ENCODE data around the gene TTC21A.
A peak's percentile ranks its signal among the peaks of the same experiment; 100 is the strongest.

Gene TTC21A

DNA sequence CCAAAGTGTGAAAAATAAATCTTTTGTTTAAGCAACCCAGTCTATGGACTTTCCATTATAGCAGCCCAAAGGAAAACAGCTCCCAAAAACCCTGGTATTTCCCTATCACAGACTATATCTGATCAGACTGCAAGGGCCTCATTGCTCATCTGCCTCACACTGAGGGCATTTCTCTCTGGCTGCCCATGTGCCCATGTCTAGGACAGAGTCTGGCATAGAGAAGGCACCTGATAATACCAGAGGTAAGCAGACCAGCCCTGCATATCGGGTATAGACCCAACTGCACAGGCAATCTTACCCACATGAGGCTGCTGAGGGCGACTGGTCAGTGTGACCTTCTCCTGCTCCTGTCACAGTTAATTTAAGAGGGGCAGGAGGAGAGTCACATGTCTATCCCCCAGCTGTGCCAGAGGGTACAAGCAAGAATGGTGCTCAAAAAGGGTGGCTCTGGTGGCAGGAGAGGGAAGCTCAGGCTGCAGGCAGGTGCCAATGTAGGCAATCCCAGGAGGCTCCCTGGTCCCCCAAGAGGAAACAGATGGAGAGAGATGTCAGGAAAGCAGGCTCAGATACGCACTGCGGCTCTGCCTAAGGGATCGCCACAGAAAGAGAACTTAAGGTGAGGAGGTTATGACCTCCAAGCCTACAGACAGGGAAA is 42.8 kb downstream of the TTC21A start:
- DNase-seq (ENCODE audit: low spot score in 2 of 2) = no peak
- Histone ChIP-seq H3K9me3 (no peaks in the 10 kb centered on the region), H3K4me1 (peaks cover 17% of the 10 kb centered on the region), H3K36me3 (replicated peaks) (0 out of 2 replicates have a peak, but pooled peaks cover 8% of the 10 kb centered on the region), H3K4me3 (no peak overlapping the region), H3K27me3 (ENCODE audit: low read depth) (no peaks in the 10 kb centered on the region)
- in situ Hi-C loops (cut with MboI; ENCODE audit: low sequenced_read_pairs) = no loop called here

DNA sequence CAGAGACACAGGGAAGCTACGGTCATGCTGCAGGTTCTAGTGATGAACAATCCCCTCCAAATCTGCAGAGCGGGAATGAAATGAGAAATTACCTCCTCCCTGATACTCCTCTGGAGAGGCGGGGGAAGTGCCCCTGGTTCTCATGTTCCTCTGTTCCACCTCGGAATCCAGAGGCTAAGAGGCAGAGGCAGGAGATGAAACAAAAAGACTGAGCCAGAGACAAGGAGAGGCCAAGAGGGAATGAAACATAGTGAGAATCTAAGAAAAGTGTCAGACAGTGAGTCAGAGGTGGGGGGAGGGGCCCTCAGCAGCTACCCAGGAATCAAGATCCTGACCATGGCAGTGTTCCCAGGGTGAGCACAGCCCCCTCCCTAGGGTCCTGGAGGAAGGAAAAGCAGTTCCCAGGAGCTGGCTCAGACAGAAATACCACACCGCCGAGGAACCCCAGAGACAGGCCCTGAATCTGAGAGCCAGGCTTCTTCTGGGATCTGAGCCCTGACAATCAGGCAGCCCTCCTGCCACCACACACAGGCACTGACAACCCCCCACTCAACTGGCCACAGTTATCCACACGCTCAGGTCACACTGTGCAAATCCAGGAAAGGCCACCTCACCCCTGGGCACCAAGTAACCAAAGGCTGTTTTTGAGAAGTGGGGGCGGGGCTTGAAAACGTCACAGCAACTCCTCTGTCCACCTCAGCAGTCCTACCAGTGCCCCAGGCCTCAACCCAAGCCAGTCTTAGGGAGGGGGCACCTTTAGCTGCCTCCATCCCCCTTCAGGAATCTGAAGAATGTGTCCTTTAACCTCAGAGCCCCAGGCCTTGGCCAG is 43.5 kb downstream of the TTC21A start:
- DNase-seq (ENCODE audit: low spot score in 2 of 2) = peak; percentile 42 to 81
- Histone ChIP-seq H3K36me3 (replicated peaks) (0 out of 2 replicates have a peak, but pooled peaks cover 1% of the 10 kb centered on the region), H3K27me3 (ENCODE audit: low read depth) (no peaks in the 10 kb centered on the region), H3K4me3 (peak overlapping the region; percentile 59), H3K4me1 (peaks cover 17% of the 10 kb centered on the region), H3K9me3 (no peaks in the 10 kb centered on the region)
- in situ Hi-C loops (cut with MboI; ENCODE audit: low sequenced_read_pairs) = no loop called here

DNA sequence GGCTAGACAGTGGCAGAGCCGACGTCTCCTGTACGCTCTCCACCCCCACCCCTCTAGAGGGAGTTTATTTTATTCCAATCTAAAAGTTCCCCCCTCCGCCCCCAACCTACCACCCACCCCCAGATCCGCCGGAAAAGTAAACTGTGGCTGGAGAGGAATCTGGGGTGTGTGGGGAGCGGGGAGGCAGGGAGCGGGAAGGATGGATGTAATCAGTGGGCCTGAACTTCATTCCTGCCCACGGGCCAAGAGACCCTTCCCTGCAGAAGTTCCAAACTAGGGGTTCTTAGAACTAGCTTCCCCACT is 46.4 kb downstream of the TTC21A start:
- Histone ChIP-seq H3K36me3 (replicated peaks) (no peaks in the 10 kb centered on the region), H3K4me1 (peaks cover 33% of the 10 kb centered on the region), H3K4me3 (peak overlapping the region; percentile 20), H3K9me3 (no peaks in the 10 kb centered on the region), H3K27me3 (ENCODE audit: low read depth) (no peaks in the 10 kb centered on the region)
- in situ Hi-C loops (cut with MboI; ENCODE audit: low sequenced_read_pairs) = no loop called here
- DNase-seq (ENCODE audit: low spot score in 2 of 2) = no peak

DNA sequence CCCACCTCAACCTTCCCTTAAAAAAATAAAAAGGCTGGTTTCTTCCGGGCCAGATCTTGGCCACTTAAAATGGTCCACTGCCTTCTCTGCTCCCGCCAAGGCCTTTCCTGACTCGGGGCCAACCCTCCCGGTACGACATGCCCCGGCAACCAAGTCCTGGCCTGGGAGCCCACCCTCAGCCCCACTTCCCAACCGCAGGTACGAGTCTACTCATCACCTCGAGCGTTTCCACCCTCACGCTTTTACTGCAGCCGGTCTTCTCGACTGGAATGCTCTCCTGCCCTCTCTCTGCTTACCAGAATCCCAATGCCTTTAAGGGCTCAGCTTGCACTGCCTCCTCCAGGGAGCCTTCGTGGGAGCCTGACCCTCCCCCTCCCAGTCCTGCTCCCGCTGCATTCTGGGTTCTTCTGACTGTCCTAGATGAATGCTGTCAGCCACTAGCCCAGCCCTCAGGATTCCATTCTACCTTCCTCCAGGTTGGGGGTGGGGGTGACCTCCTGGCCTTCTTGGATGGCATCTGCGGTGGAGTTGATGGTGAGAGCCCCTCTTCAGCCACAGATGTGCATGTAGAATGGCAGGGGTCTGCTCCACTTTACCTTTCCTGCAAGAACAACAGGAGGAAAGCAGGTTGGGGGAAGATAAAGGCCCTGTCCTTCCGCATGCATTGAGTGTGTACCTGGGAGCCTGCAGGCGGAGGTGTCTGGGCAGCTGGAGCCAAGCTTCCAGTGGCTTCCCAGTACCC is 47.0 kb downstream of the TTC21A start:
- Histone ChIP-seq H3K4me3 (no peak overlapping the region), H3K9me3 (no peaks in the 10 kb centered on the region), H3K4me1 (peaks cover 34% of the 10 kb centered on the region), H3K27me3 (ENCODE audit: low read depth) (no peaks in the 10 kb centered on the region), H3K36me3 (replicated peaks) (no peaks in the 10 kb centered on the region)
- in situ Hi-C loops (cut with MboI; ENCODE audit: low sequenced_read_pairs) = no loop called here
- peak in 1 of 2 experiments; percentile 26 for DNase-seq (ENCODE audit: low spot score in 2 of 2)

DNA sequence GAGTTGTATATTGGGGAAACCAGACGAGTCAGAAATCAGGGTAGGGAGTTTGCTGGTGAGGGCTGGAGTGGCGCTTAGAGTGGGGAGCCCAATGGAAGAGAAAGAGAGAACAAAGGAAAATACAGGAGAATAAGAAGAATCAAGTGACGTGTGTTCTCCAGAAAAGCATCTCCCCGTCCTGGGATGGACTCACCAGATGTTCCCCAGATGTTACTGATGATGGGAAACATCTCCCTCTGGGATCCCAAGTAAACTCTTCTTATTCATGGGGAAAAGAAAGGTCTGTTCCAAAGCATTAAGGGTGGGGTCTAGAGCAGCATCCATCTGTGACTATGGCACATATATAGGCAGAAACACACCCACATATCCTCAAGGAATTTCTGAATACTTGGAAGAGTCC is 48.9 kb downstream of the TTC21A start:
- in situ Hi-C loops (cut with MboI; ENCODE audit: low sequenced_read_pairs) = no loop called here
- peaks cover 23% of the 10 kb centered on the region for H3K4me1 ChIP-seq
- H3K27me3 ChIP-seq (ENCODE audit: low read depth) = no peaks in the 10 kb centered on the region
- DNase-seq (ENCODE audit: low spot score in 2 of 2) = no peak
- H3K9me3 ChIP-seq = no peaks in the 10 kb centered on the region
- H3K4me3 ChIP-seq = no peak overlapping the region
- no peaks in the 10 kb centered on the region for H3K36me3 ChIP-seq (replicated peaks)

DNA sequence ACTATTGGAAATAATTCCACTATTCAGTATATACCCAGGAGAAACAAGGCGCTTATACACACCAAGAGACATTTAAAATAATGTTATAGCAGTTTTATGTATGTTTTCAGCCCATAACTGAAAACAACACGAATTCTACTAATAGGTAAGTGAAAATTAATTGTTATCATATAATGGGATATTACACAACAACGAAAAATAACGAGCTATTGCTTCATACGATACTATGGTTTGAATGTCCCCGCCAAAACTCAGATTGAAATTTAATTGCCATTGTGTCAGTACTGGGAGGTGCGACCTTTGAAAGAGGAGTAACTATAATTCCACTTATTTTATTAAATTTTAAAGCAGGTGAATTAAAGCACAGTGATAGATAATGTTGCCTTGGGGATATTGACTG is 49.9 kb downstream of the TTC21A start:
- H3K36me3 ChIP-seq (replicated peaks) = no peaks in the 10 kb centered on the region
- no peaks in the 10 kb centered on the region for H3K27me3 ChIP-seq (ENCODE audit: low read depth)
- H3K9me3 ChIP-seq = no peaks in the 10 kb centered on the region
- DNase-seq (ENCODE audit: low spot score in 2 of 2) = no peak
- no peak overlapping the region for H3K4me3 ChIP-seq
- in situ Hi-C loops (cut with MboI; ENCODE audit: low sequenced_read_pairs) = no loop called here
- H3K4me1 ChIP-seq = peaks cover 17% of the 10 kb centered on the region

DNA sequence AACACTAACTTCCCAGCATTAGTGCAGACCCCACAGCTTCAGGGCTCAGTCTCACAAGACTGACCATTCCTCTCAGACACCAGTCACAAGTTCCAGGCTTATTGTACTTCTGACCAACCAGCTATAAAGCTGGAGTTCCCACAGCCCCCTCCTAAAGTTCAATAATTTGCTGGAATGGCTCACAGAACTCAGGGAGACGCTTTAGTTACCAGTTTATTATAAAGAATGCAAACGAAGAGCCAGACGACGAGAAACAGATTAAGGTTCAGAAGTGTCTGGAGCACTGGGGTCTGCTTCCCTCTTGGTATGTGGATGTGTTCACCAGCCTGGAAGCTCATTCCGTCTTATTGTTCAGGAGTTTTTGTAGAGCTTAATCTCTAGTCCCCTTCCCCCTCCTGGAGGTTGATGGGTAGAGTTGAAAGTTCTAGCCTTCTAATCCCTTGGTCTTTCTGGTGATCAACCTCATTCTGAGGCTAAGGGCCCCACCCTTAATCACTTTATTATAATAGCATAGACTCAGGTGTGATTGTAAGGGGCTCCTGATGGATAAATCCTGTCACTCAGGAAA is 50.8 kb downstream of the TTC21A start:
- no peaks in the 10 kb centered on the region for H3K36me3 ChIP-seq (replicated peaks)
- no peaks in the 10 kb centered on the region for H3K9me3 ChIP-seq
- DNase-seq (ENCODE audit: low spot score in 2 of 2) = peak; percentile 39 to 59
- in situ Hi-C loops (cut with MboI; ENCODE audit: low sequenced_read_pairs) = no loop called here
- no peaks in the 10 kb centered on the region for H3K27me3 ChIP-seq (ENCODE audit: low read depth)
- H3K4me1 ChIP-seq = peaks cover 17% of the 10 kb centered on the region
- H3K4me3 ChIP-seq = no peak overlapping the region

DNA sequence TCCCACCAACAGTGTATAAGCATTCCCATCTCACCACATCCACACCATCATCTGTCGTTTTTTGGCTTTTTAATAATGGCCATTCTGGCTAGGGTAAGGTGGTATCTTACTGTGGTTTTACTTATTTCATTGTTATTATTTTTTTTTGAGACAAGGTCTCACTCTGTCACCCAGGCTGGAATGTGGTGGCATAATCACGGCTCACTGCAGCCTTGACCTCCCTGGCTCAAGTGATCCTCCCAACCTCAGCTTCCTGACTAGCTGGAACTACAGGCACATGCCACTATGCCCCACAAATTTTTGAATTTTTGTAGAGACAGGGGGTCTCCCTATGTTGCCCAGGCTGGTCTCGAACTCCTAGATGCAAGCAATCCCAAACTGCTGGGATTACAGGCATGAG is 56.9 kb downstream of the TTC21A start:
- peaks cover 5% of the 10 kb centered on the region; the same call in 1 of the 2 replicates for H3K4me1 ChIP-seq
- DNase-seq (ENCODE audit: low spot score in 2 of 2) = no peak
- no peaks in the 10 kb centered on the region for H3K36me3 ChIP-seq (replicated peaks)
- in situ Hi-C loops (cut with MboI; ENCODE audit: low sequenced_read_pairs) = no loop called here
- no peak overlapping the region for H3K4me3 ChIP-seq
- no peaks in the 10 kb centered on the region for H3K9me3 ChIP-seq
- H3K27me3 ChIP-seq (ENCODE audit: low read depth) = no peaks in the 10 kb centered on the region

DNA sequence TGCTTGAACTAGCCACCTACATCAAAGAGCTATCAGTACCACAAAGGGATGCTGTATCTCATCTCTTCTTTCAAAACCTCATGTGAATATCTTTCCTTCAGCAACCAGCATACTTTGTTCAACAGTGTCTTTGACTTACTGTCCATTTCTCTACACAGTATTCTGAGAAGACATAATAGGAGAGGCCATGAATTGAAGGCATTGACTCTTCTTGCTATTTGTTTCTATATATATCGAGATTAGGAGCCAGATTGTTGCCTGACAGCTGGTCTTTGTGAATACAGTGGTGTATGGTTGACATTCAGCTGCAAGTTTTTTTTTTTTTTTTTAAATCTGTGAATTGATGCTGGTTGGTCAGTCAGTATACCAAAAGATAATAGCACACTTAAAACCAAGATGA is 58.0 kb downstream of the TTC21A start:
- in situ Hi-C loops (cut with MboI; ENCODE audit: low sequenced_read_pairs) = no loop called here
- H3K4me1 ChIP-seq = peaks cover 5% of the 10 kb centered on the region; the same call in 1 of the 2 replicates
- H3K9me3 ChIP-seq = no peaks in the 10 kb centered on the region
- no peaks in the 10 kb centered on the region for H3K36me3 ChIP-seq (replicated peaks)
- no peaks in the 10 kb centered on the region for H3K27me3 ChIP-seq (ENCODE audit: low read depth)
- no peak for DNase-seq (ENCODE audit: low spot score in 2 of 2)
- H3K4me3 ChIP-seq = no peak overlapping the region

DNA sequence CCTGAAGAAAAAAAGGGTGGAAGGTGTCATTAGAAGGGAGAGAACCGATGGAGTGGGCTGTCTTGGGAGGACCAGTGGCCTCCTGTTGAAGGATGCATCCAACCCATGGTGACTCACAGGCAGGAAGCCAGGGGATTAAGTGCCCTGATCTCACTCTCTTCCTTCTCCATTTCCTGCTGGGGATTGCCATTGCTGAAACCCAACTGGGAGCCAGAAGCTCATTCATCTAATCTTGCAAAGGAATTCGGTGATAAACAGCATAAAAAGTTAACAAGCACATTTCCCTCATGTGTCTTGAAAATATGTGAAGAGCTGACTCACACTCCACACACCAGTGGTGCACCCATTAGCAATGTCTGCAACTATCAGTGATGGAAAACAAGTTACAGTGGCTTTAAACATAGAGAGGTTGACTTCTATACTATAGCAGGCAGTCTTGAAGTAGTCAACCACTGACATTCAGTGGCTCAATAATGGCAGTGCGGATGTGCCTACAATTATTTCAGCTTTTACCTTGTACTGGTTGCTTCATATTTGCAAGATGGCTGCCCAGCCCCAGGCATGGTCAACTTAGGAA is 58.7 kb downstream of the TTC21A start:
- no peak for DNase-seq (ENCODE audit: low spot score in 2 of 2)
- in situ Hi-C loops (cut with MboI; ENCODE audit: low sequenced_read_pairs) = no loop called here
- no peak overlapping the region for H3K4me3 ChIP-seq
- H3K9me3 ChIP-seq = no peaks in the 10 kb centered on the region
- no peaks in the 10 kb centered on the region for H3K36me3 ChIP-seq (replicated peaks)
- peaks cover 5% of the 10 kb centered on the region; the same call in 1 of the 2 replicates for H3K4me1 ChIP-seq
- H3K27me3 ChIP-seq (ENCODE audit: low read depth) = no peaks in the 10 kb centered on the region

DNA sequence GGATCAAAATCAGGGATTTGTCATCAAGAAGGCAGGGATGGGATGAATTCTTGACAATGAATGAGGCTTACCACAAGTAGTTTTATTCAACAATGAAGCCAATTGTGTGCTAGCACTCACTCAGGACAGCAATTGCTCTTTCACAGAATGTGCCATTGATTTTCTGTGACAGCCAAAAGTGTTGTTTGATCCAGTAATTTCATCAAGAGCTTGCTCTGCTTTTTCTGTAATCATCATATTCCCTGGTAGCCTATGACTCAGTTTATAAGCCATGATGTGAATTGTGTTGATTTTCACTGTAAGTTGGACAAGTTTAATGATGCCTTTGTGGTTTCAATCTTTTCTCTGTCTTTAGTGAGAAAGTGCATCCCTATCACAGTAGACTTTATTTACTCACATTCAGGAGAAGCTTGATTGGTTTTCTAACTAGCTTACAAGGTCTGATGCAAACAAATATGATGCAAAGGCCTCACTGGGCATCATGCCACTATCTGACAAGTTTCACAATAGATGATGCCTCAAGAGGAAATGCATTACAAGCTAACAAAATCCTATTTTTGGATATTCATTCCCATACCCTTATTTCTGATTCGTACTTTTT is 59.6 kb downstream of the TTC21A start:
- in situ Hi-C loops (cut with MboI; ENCODE audit: low sequenced_read_pairs) = no loop called here
- Histone ChIP-seq H3K9me3 (no peaks in the 10 kb centered on the region), H3K36me3 (replicated peaks) (no peaks in the 10 kb centered on the region), H3K4me3 (no peak overlapping the region), H3K4me1 (peaks cover 5% of the 10 kb centered on the region; the same call in 1 of the 2 replicates), H3K27me3 (ENCODE audit: low read depth) (no peaks in the 10 kb centered on the region; the same call in 1 of the 2 replicates)
- DNase-seq (ENCODE audit: low spot score in 2 of 2) = no peak

DNA sequence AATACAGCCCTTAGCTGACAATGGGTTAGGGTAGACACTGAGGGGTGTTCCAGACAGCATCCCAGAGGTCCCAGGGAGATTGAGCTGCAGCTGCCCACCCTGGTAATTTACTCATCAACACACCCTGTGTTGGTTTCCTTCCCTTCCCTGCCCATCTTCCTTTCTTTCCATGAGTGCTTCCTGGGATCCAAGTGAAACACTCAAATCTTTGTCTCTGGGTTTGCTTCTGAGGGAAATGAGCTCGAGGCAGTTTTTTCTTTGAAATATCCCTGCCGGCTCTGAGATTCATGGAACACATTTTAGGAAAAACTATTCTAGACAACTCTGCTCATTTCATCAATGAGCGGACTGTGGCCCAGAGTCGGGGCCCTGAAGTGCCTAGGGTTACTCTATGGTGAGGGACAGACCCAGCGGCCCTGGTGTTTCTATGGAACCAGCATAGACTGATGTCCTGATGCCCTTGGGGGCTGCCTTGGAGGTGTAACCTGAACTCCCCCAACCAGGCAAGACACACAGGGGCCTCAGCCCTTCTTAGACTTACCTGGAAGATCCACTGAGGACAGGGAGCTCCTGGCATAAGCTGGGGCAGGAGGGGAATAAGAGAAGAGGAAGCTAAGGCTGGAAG is 60.8 kb downstream of the TTC21A start:
- no peak for DNase-seq (ENCODE audit: low spot score in 2 of 2)
- no peaks in the 10 kb centered on the region; the same call in 1 of the 2 replicates for H3K27me3 ChIP-seq (ENCODE audit: low read depth)
- in situ Hi-C loops (cut with MboI; ENCODE audit: low sequenced_read_pairs) = no loop called here
- H3K4me3 ChIP-seq = no peak overlapping the region
- H3K4me1 ChIP-seq = peaks cover 5% of the 10 kb centered on the region; the same call in 1 of the 2 replicates
- no peaks in the 10 kb centered on the region for H3K36me3 ChIP-seq (replicated peaks)
- H3K9me3 ChIP-seq = no peaks in the 10 kb centered on the region

DNA sequence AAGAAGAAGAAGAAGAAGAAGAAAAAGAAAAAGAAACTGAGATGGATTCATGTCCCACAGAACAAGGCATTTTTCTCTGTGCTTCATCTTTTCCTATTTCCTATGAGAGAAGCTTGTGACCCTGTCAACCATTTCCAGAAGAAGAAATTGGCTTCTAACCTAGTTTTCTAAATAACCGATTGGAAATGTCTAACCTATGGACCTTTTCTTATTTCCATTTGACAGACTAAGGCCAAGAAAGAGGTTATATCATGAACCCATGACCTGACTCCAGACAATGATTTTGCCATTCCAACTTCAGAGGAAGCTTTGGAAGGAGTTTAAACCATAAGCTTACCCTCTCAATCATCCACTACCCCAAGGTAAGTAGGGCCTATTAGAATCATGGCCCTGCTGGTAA is 62.2 kb downstream of the TTC21A start:
- in situ Hi-C loops (cut with MboI; ENCODE audit: low sequenced_read_pairs) = no loop called here
- H3K9me3 ChIP-seq = peaks cover 5% of the 10 kb centered on the region; the same call in 1 of the 2 replicates

More for the DNA sequence above, 62.2 kb downstream of the TTC21A start:
- no peak overlapping the region for H3K4me3 ChIP-seq
- peaks cover 5% of the 10 kb centered on the region; the same call in 1 of the 2 replicates for H3K4me1 ChIP-seq
- no peak for DNase-seq (ENCODE audit: low spot score in 2 of 2)
- no peaks in the 10 kb centered on the region; the same call in 1 of the 2 replicates for H3K27me3 ChIP-seq (ENCODE audit: low read depth)
- H3K36me3 ChIP-seq (replicated peaks) = no peaks in the 10 kb centered on the region
